Measurements from ENCODE around the gene ABHD16A. TPM values are rescaled to one million over a fixed set of nuclear protein-coding genes. Genes with fewer than 3 reads are reported as not detected.

Gene ABHD16A
- total and polyA plus RNA-seq, 2 of the 13 experiments (the other 11 are each of a cell fraction or from before 2014, with no cell fraction given) = 43.5 to 45.4 TPM

GRCh38 chr6:31736021-31736767 is 33.1 kb upstream of the ABHD16A start, which contains the start of gene CLIC1 (continued):
- TF ChIP-seq MLXIP (CRISPR knock-in tag; IDR thresholded peaks at IDR 0.05; ENCODE audit: borderline replicate concordance) (no peak), IKZF1 (IDR thresholded peaks at IDR 0.05) (no peak), ZNF446 (CRISPR knock-in tag; IDR thresholded peaks at IDR 0.05) (peak; percentile 48; the same call in 1 of the 2 replicates), ZNF879 (CRISPR knock-in tag; IDR thresholded peaks at IDR 0.05) (0 out of 2 replicates have a peak, but pooled peaks have one; percentile 78), DZIP1 (CRISPR knock-in tag; IDR thresholded peaks at IDR 0.05) (peak; percentile 94), TBX2 (CRISPR knock-in tag; IDR thresholded peaks at IDR 0.05; ENCODE audit: borderline replicate concordance) (peak; percentile 76; the same call in 1 of the 2 replicates), TFAP4 (IDR thresholded peaks at IDR 0.05; ENCODE audit: borderline replicate concordance, low read depth) (peak; percentile 37; the same call in 1 of the 2 replicates), HMGXB4 (CRISPR knock-in tag; IDR thresholded peaks at IDR 0.05; ENCODE audit: borderline replicate concordance in 1 of 2, low read depth in 1 of 2) (peak; percentile 62 to 76; a peak in 2 of 4 replicates), TBX3 (IDR thresholded peaks at IDR 0.05; ENCODE audit: borderline replicate concordance) (no peak), ZNF639 (CRISPR knock-in tag; conservative IDR thresholded peaks at IDR 0.05) (no peak), HMGXB3 (CRISPR knock-in tag; IDR thresholded peaks at IDR 0.05; ENCODE audit: borderline replicate concordance) (peak; percentile 83; the same call in 1 of the 2 replicates)
